LNCAP (cell line): ENCODE measurements around the gene GPATCH2.

ENCODE experiments used
- CTCF ChIP-seq: fragments of 450-650 bp; IDR thresholded peaks from 2 replicates; pipeline ENCODE4 v1.5.1; 2017; ENCODE audit warnings: mild to moderate bottlenecking

GPATCH2 gene

GRCh38 chr1:217431395-217431794 is 199.5 kb downstream of the GPATCH2 start:
- peak; percentile 44; the same call in 1 of the 2 replicates for TF ChIP-seq CTCF

- TF ChIP-seq CTCF: no peak
Observed at GRCh38 chr1:217425422-217425821, 205.5 kb downstream of the GPATCH2 start.

- TF ChIP-seq CTCF: no peak
Observed at GRCh38 chr1:217419194-217419551, 211.7 kb downstream of the GPATCH2 start.

DNA sequence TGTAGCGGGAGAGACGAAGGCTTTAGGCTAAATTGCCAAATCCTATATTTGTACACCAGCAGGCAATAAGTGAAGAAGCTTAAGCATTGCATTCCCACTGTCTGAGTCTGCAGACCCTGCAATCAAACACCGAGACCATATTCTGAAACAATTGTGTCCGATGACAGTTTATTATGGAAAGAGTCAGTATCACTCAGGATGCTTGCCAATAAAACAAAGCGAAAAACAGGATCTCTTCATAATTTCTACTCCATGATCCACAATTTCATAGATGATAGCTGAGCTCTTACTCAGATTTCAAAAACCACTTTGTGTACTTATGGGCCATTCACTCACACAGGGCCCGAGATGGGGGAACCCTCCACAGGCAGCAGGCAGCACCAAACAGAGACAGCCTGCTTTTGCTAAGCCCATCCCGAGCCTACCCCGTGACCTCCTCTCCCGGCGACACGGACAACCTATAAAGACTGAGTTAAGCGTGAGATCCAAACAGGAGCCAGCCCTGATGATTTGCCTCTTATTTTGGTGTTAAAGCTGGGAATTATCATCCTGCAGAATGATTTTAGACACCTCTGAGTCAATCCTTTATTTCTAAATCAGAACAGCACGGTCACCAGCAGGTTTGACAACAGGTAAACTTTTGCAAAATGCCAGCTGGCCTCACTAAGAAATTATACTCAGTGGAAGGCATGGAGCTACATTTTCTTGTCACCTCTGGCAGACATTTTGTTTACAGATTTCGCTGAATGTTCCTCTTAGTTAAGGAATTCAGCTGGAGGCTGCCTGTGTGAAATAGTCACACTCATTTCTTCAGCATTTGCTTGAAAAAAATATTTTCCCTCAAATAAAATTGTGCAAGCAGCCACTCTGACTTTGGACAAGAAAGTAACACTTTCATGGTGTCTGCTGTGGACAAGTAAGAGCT is 212.4 kb downstream of the GPATCH2 start:
- no peak for TF ChIP-seq CTCF

DNA sequence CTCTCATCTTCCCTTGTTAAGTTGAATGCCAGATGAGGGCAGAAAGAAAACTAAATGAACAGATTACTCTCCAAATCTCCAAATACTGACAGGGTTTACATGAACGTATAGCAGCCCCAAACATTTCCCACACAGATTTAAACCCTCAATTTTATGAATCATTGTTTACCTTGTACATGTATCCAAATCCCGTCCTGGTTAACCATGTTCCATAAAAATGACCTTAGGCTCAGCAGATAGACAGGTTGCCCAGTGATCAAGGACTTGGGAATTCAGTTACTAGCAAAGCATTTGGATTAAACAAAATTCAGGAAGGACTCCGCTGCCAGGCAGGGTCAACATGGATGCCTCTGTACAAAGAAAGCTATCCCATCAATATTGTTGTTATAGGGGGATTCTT is 213.5 kb downstream of the GPATCH2 start:
- no peak for TF ChIP-seq CTCF

DNA sequence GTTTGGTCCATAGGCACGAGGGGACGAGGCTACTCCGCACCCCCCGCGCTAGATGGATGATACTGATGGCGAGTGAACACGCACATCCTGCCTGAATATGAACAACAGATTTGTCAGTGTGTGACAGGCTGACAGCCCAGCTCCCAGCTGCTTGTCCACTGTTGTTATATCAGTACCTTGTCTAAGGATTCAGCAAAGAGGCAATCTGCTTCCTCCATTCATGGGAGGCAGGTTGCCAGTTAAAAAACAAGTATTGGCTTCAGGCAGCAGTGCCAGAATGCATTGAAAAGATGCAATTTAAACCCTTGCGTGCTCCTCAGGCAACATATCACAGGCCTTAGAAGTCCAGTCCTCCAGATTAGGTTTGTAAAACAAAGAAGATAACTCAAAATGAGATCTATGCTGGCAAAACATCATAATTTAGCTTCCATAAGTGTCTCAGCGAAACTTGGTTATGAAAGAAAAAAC is 223.3 kb downstream of the GPATCH2 start:
- no peak for TF ChIP-seq CTCF

DNA sequence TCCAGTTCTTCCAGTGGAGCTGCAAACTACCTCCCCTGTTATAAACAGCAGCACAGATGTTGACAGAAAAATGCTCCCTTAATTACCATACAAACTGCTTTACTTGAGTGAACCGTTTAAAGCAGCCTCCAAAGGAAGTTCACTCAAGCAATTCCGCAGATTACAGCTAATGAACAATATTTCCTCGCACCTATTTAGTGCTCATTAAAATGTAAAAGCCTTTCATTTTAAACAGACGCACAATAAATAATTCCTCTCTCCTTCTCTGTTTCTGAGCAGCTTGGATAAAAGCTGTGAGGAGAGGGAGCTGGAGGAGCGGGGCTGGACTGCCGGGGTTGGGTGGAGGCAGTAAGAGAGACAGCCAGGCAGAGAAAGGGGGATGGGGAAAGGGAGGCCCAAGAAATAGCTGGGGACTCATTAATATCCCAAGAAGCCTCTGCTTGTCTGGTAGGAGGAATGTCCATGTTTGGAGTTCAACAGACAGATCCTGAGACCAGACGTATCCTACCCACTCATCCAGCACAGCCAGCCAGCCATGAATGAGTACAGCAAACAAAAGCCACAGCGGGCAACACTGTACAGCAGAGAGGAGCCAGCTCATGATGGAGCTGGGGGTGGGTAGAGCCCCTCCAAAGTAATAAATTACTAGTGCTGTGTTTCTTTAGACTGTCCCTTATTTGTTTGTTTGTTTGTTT is 227.7 kb downstream of the GPATCH2 start:
- no peak for TF ChIP-seq CTCF
